Calu3 (cell line): ENCODE results near the gene PITPNM1. TPM values are rescaled to one million over a fixed set of nuclear protein-coding genes. Genes with fewer than 3 reads are reported as not detected.

Experiments
- BruUV-seq: library from RNA; stranded (reverse); fragments of 400-500 nt; replicated peaks from 2 replicates; lab custom pipeline; 2021; lab: Mats Ljungman, UMichigan
- CTCF ChIA-PET: fragments of 300-600 bp; sonication (Branson Sonifier 250); formaldehyde crosslinking; loops from one replicate; lab custom pipeline; 2022; ENCODE audit warnings: antibody characterized with exemption; lab: Charles Lee
- DNase-seq: peaks from one replicate; pipeline ENCODE4 v3.0.0; 2022
- H3K27ac Mint-ChIP-seq: one replicate; pipeline ENCODE4 v1.8.0; 2022; ENCODE audit warnings: mixed read lengths; ENCODE audit not compliant: unreplicated experiment
- H3K27me3 Mint-ChIP-seq: one replicate; pipeline ENCODE4 v1.8.0; 2022; ENCODE audit warnings: mixed read lengths; ENCODE audit not compliant: unreplicated experiment
- H3K36me3 Mint-ChIP-seq: one replicate; pipeline ENCODE4 v1.8.0; 2022; ENCODE audit warnings: mild to moderate bottlenecking, moderate library complexity, mixed read lengths; ENCODE audit not compliant: insufficient read depth, unreplicated experiment
- H3K4me1 Mint-ChIP-seq: one replicate; pipeline ENCODE4 v1.8.0; 2022; ENCODE audit warnings: mild to moderate bottlenecking, low read depth, mixed read lengths; ENCODE audit not compliant: unreplicated experiment
- H3K4me3 Mint-ChIP-seq: one replicate; pipeline ENCODE4 v1.8.0; 2022; ENCODE audit warnings: mild to moderate bottlenecking, low read depth, moderate library complexity, mixed read lengths; ENCODE audit not compliant: unreplicated experiment
- H3K9me3 Mint-ChIP-seq: one replicate; pipeline ENCODE4 v1.8.0; 2022; ENCODE audit warnings: low read depth, mixed read lengths; ENCODE audit not compliant: unreplicated experiment
- intact Hi-C: fragments of 100-400 bp; cut with micrococcal nuclease; formaldehyde crosslinking; loops from one replicate; pipeline ENCODE4 v1.10.0; 2022; ENCODE audit not compliant: unreplicated experiment
- total RNA-seq: library from RNA; stranded (reverse); gene quantifications from 2 replicates; pipeline ENCODE4 v1.2.3, GENCODE V29; 2022
- TF ChIP-seq, protein P1 (sequence below): fragments of 200-600 bp; IDR thresholded peaks from one replicate; pipeline ENCODE4 v1.8.0; 2022; ENCODE audit warnings: antibody characterized with exemption; ENCODE audit not compliant: unreplicated experiment

PITPNM1 gene
- total RNA-seq, 1 experiment from 2014 or later: 70.5 TPM

DNA sequence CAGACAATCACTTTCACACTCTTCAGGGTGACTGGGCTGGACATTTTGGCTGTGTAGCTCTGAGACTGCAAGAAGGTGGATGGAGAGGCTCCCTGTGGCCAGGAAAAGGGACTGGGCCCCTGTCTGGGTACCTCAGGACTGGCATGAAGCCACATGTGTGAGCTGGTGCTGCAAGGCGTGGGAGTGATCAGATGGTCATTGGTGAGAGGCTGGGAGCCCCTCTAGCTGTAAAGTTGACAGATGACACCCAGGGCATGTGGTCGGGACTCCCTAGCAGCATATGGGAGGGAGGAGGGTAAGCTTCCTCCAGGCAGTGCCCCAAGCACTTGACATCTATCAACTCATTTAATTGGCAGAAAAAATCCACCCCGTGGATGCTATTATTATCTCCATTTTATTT, 37.0 kb upstream of the PITPNM1 start:
- no TSS peak for BruUV-seq
- Mint-ChIP-seq H3K4me1 (peaks cover 17% of the 10 kb centered on the region), H3K9me3 (no peaks in the 10 kb centered on the region), H3K4me3 (no peak overlapping the region), H3K36me3 (no peaks in the 10 kb centered on the region), H3K27me3 (no peaks in the 10 kb centered on the region), H3K27ac (no peak overlapping the region)
- TF ChIP-seq, protein P1, sequence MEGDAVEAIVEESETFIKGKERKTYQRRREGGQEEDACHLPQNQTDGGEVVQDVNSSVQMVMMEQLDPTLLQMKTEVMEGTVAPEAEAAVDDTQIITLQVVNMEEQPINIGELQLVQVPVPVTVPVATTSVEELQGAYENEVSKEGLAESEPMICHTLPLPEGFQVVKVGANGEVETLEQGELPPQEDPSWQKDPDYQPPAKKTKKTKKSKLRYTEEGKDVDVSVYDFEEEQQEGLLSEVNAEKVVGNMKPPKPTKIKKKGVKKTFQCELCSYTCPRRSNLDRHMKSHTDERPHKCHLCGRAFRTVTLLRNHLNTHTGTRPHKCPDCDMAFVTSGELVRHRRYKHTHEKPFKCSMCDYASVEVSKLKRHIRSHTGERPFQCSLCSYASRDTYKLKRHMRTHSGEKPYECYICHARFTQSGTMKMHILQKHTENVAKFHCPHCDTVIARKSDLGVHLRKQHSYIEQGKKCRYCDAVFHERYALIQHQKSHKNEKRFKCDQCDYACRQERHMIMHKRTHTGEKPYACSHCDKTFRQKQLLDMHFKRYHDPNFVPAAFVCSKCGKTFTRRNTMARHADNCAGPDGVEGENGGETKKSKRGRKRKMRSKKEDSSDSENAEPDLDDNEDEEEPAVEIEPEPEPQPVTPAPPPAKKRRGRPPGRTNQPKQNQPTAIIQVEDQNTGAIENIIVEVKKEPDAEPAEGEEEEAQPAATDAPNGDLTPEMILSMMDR: no peak
- intact Hi-C loops: no loop called here
- CTCF ChIA-PET: no interaction called here
- DNase-seq: no peak

DNA sequence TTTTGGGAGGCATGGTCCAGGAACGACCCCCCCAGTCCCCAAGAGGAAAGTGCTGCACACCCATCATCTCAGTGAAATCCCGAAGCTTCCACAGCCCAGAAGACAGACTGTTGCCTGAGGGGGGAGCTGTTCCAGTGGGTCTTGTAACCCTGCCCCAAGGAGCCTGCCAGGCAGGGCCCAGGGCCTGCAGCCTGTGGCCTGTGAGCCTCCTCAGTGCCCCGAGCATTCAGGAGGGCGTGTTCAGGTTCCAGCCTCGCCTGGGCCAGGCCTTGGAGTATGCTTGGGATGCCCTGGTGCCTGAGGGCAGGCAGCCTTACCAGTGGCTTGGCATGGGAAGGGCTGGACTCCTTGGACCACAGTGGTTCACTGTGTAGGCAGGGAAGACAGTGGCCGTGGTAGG, 36.0 kb upstream of the PITPNM1 start:
- intact Hi-C loops: no loop called here
- TF ChIP-seq, protein P1: no peak
- no peak for DNase-seq
- peaks cover 17% of the 10 kb centered on the region for H3K4me1 Mint-ChIP-seq
- H3K4me3 Mint-ChIP-seq: no peak overlapping the region
- no peaks in the 10 kb centered on the region for H3K36me3 Mint-ChIP-seq
- BruUV-seq: no TSS peak
- CTCF ChIA-PET: interaction anchor here (1.2 kb wide), 1 partner anchor 17 kb away, joined by 8 read pairs; no protein-coding TSS in a partner anchor
- no peaks in the 10 kb centered on the region for H3K27me3 Mint-ChIP-seq
- no peak overlapping the region for H3K27ac Mint-ChIP-seq
- no peaks in the 10 kb centered on the region for H3K9me3 Mint-ChIP-seq

DNA sequence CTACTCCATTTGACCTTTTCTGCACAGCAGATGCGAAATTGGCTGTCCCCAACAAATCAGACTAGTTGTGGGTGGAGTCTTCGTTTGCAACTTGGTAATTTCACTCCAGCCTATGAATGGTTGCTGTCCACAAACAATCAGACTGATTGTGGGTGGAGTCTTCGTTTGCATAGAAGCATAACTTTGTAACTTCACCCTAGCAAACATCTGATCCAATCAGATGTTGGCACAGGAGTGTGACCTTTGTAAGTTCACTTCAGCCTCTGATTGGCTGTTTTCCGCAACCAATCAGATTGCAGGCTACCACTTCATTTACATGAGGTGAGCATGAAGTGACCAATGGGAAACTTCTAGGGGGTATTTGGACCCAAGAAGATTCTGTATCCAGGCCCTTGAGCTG, 34.4 kb upstream of the PITPNM1 start:
- no peaks in the 10 kb centered on the region for H3K27me3 Mint-ChIP-seq
- intact Hi-C loops: no loop called here
- H3K4me3 Mint-ChIP-seq: no peak overlapping the region
- H3K36me3 Mint-ChIP-seq: no peaks in the 10 kb centered on the region
- BruUV-seq: no TSS peak
- H3K9me3 Mint-ChIP-seq: peaks cover under 1% of the 10 kb centered on the region
- no peak overlapping the region for H3K27ac Mint-ChIP-seq
- DNase-seq: no peak
- TF ChIP-seq, protein P1: no peak
- H3K4me1 Mint-ChIP-seq: peaks cover 4% of the 10 kb centered on the region
- CTCF ChIA-PET: no interaction called here

DNA sequence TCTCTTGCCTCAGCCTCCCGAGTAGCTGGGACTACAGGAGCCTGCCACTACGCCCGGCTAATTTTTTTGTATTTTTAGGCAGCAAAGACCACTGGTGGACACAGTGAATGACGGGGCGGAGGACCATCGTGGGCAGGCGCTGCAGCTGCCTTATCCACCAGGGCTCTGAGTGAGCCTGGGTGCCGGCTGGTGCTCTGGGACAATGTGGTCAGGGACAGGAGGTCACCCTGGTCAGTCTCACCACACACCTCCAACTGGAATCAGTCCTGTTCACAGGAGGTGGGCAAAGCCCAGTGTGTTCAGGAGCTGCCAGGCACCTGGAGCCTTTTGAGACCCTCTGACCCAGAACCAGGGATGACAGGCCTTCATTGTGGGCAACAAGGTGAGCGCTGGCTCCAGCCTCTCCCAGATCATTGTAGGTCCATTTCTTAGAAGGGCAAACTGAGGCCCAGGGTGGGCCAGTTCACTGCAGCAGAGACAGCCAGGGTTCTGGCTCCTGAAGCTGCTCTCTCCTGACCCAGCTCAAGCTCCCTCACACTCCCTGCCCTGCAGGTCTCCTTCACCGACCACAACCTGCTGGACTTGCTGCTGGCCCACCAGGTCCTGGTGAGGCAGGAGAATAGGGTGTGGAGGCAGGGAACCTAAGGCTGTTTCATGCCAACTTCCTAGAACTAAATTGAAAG, 33.8 kb upstream of the PITPNM1 start:
- TF ChIP-seq, protein P1: no peak
- Mint-ChIP-seq H3K4me3 (no peak overlapping the region), H3K27me3 (no peaks in the 10 kb centered on the region), H3K27ac (no peak overlapping the region), H3K4me1 (no peaks in the 10 kb centered on the region), H3K36me3 (no peaks in the 10 kb centered on the region), H3K9me3 (peaks cover 5% of the 10 kb centered on the region)
- intact Hi-C loops: no loop called here
- no TSS peak for BruUV-seq
- DNase-seq: no peak
- CTCF ChIA-PET: no interaction called here
